Activated naive CD4-positive, alpha-beta T cell treated with anti-CD3 and anti-CD28 coated beads, Interleukin-2, amount 10 ng/mL, durations not matched to agents 7 days and 5 days (primary cell): ENCODE measurements around the gene PRKG1.

Experiments
- CTCF ChIA-PET: fragments of 350-600 bp; sonication (Branson Sonifier 250); formaldehyde crosslinking; loops from one replicate; lab custom pipeline; 2021; ENCODE audit warnings: antibody characterized with exemption; lab: Charles Lee
- DNase-seq: peaks from one replicate; pipeline ENCODE4 v3.0.0-alpha.2; 2020
- H3K27ac Mint-ChIP-seq: one replicate; pipeline ENCODE4 v1.8.0; 2021; ENCODE audit warnings: mild to moderate bottlenecking, moderate library complexity, mixed read lengths
- H3K27me3 Mint-ChIP-seq: one replicate; pipeline ENCODE4 v1.8.0; 2021; ENCODE audit warnings: mild to moderate bottlenecking, mixed read lengths
- H3K36me3 Mint-ChIP-seq: one replicate; pipeline ENCODE4 v1.8.0; 2021; ENCODE audit warnings: mixed read lengths
- H3K4me1 Mint-ChIP-seq: one replicate; pipeline ENCODE4 v1.8.0; 2021; ENCODE audit warnings: mixed read lengths
- H3K4me3 Mint-ChIP-seq: one replicate; pipeline ENCODE4 v1.8.0; 2021; ENCODE audit warnings: mild to moderate bottlenecking, moderate library complexity, mixed read lengths
- H3K9me3 Mint-ChIP-seq: one replicate; pipeline ENCODE4 v1.8.0; 2021; ENCODE audit warnings: mixed read lengths

Gene PRKG1

GRCh38 chr10:51911723-51912122 lies 837.4 kb downstream of the PRKG1 start:
- Mint-ChIP-seq H3K27ac (no peak overlapping the region), H3K36me3 (no peaks in the 10 kb centered on the region), H3K9me3 (no peaks in the 10 kb centered on the region), H3K4me1 (no peaks in the 10 kb centered on the region), H3K27me3 (no peaks in the 10 kb centered on the region), H3K4me3 (no peak overlapping the region)
- no peak for DNase-seq
- CTCF ChIA-PET: no interaction called here

- Mint-ChIP-seq H3K9me3 (no peaks in the 10 kb centered on the region), H3K27me3 (no peaks in the 10 kb centered on the region), H3K27ac (no peak overlapping the region), H3K36me3 (no peaks in the 10 kb centered on the region), H3K4me3 (no peak overlapping the region), H3K4me1 (no peaks in the 10 kb centered on the region)
- CTCF ChIA-PET: no interaction called here
- no peak for DNase-seq
These were observed 840.8 kb downstream of the PRKG1 start for GRCh38 chr10:51915031-51915542.

GRCh38 chr10:51918440-51918839 lies 844.2 kb downstream of the PRKG1 start:
- Mint-ChIP-seq H3K4me3 (no peak overlapping the region), H3K27me3 (no peaks in the 10 kb centered on the region), H3K4me1 (no peaks in the 10 kb centered on the region), H3K9me3 (no peaks in the 10 kb centered on the region), H3K36me3 (no peaks in the 10 kb centered on the region), H3K27ac (no peak overlapping the region)
- DNase-seq: no peak
- CTCF ChIA-PET: no interaction called here

GRCh38 chr10:51918884-51919325 lies 844.6 kb downstream of the PRKG1 start:
- Mint-ChIP-seq H3K27ac (no peak overlapping the region), H3K9me3 (no peaks in the 10 kb centered on the region), H3K27me3 (no peaks in the 10 kb centered on the region), H3K4me3 (no peak overlapping the region), H3K4me1 (no peaks in the 10 kb centered on the region), H3K36me3 (no peaks in the 10 kb centered on the region)
- CTCF ChIA-PET: no interaction called here
- no peak for DNase-seq

- no peak for DNase-seq
- no peak overlapping the region for H3K4me3 Mint-ChIP-seq
- H3K36me3 Mint-ChIP-seq: no peaks in the 10 kb centered on the region
- no peaks in the 10 kb centered on the region for H3K4me1 Mint-ChIP-seq
- H3K27me3 Mint-ChIP-seq: no peaks in the 10 kb centered on the region
- H3K27ac Mint-ChIP-seq: no peak overlapping the region
- CTCF ChIA-PET: no interaction called here
- no peaks in the 10 kb centered on the region for H3K9me3 Mint-ChIP-seq
These were observed 846.4 kb downstream of the PRKG1 start for GRCh38 chr10:51920672-51921071.

GRCh38 chr10:51924359-51924758 lies 850.1 kb downstream of the PRKG1 start:
- Mint-ChIP-seq H3K4me3 (no peak overlapping the region), H3K9me3 (no peaks in the 10 kb centered on the region), H3K27me3 (no peaks in the 10 kb centered on the region), H3K27ac (no peak overlapping the region), H3K36me3 (no peaks in the 10 kb centered on the region), H3K4me1 (no peaks in the 10 kb centered on the region)
- CTCF ChIA-PET: interaction anchor here (0.6 kb wide), 1 partner anchor 9 kb away, joined by 4 read pairs; no protein-coding TSS in a partner anchor
- DNase-seq: no peak

GRCh38 chr10:51926337-51926736 lies 852.0 kb downstream of the PRKG1 start:
- no peaks in the 10 kb centered on the region for H3K36me3 Mint-ChIP-seq
- no peak overlapping the region for H3K27ac Mint-ChIP-seq
- no peaks in the 10 kb centered on the region for H3K9me3 Mint-ChIP-seq
- H3K27me3 Mint-ChIP-seq: no peaks in the 10 kb centered on the region
- CTCF ChIA-PET: no interaction called here
- no peak overlapping the region for H3K4me3 Mint-ChIP-seq
- DNase-seq: no peak
- H3K4me1 Mint-ChIP-seq: no peaks in the 10 kb centered on the region

- Mint-ChIP-seq H3K4me3 (no peak overlapping the region), H3K9me3 (no peaks in the 10 kb centered on the region), H3K4me1 (no peaks in the 10 kb centered on the region), H3K27ac (no peak overlapping the region), H3K36me3 (no peaks in the 10 kb centered on the region), H3K27me3 (no peaks in the 10 kb centered on the region)
- CTCF ChIA-PET: no interaction called here
- no peak for DNase-seq
These were observed 853.9 kb downstream of the PRKG1 start for GRCh38 chr10:51928162-51928561.

GRCh38 chr10:51932530-51932929 lies 858.2 kb downstream of the PRKG1 start:
- Mint-ChIP-seq H3K4me3 (no peak overlapping the region), H3K27me3 (no peaks in the 10 kb centered on the region), H3K36me3 (no peaks in the 10 kb centered on the region), H3K27ac (no peak overlapping the region), H3K4me1 (no peaks in the 10 kb centered on the region), H3K9me3 (no peaks in the 10 kb centered on the region)
- DNase-seq: no peak
- CTCF ChIA-PET: no interaction called here

GRCh38 chr10:51934373-51934772 lies 860.1 kb downstream of the PRKG1 start:
- no peaks in the 10 kb centered on the region for H3K9me3 Mint-ChIP-seq
- no peak for DNase-seq
- H3K27me3 Mint-ChIP-seq: no peaks in the 10 kb centered on the region
- H3K4me3 Mint-ChIP-seq: no peak overlapping the region
- H3K27ac Mint-ChIP-seq: no peak overlapping the region
- no peaks in the 10 kb centered on the region for H3K4me1 Mint-ChIP-seq
- CTCF ChIA-PET: no interaction called here
- no peaks in the 10 kb centered on the region for H3K36me3 Mint-ChIP-seq

- Mint-ChIP-seq H3K27me3 (no peaks in the 10 kb centered on the region), H3K4me1 (no peaks in the 10 kb centered on the region), H3K27ac (no peak overlapping the region), H3K9me3 (no peaks in the 10 kb centered on the region), H3K36me3 (no peaks in the 10 kb centered on the region), H3K4me3 (no peak overlapping the region)
- CTCF ChIA-PET: no interaction called here
- no peak for DNase-seq
These were observed 861.1 kb downstream of the PRKG1 start for GRCh38 chr10:51935341-51935740.

- Mint-ChIP-seq H3K4me3 (no peak overlapping the region), H3K36me3 (no peaks in the 10 kb centered on the region), H3K9me3 (no peaks in the 10 kb centered on the region), H3K27ac (no peak overlapping the region), H3K27me3 (no peaks in the 10 kb centered on the region), H3K4me1 (no peaks in the 10 kb centered on the region)
- no peak for DNase-seq
- CTCF ChIA-PET: no interaction called here
These were observed 863.2 kb downstream of the PRKG1 start for GRCh38 chr10:51937308-51938140.

GRCh38 chr10:51950371-51950995 lies 876.2 kb downstream of the PRKG1 start:
- no peak for DNase-seq
- Mint-ChIP-seq H3K4me1 (no peaks in the 10 kb centered on the region), H3K27me3 (peaks cover 4% of the 10 kb centered on the region), H3K27ac (no peak overlapping the region), H3K4me3 (no peak overlapping the region), H3K36me3 (no peaks in the 10 kb centered on the region), H3K9me3 (no peaks in the 10 kb centered on the region)
- CTCF ChIA-PET: interaction anchor here (1.3 to 1.4 kb wide), 2 partner anchors 11 to 561 kb away, joined by 3 read pairs; no protein-coding TSS in a partner anchor

- Mint-ChIP-seq H3K9me3 (no peaks in the 10 kb centered on the region), H3K4me3 (no peak overlapping the region), H3K27me3 (peaks cover 4% of the 10 kb centered on the region), H3K4me1 (no peaks in the 10 kb centered on the region), H3K27ac (no peak overlapping the region), H3K36me3 (no peaks in the 10 kb centered on the region)
- no peak for DNase-seq
- CTCF ChIA-PET: interaction anchor here (1.3 to 1.4 kb wide), 2 partner anchors 11 to 561 kb away, joined by 3 read pairs; no protein-coding TSS in a partner anchor
These were observed 876.8 kb downstream of the PRKG1 start for GRCh38 chr10:51950996-51951555.
